Mucosa of descending colon (tissue), 3 donors: ENCODE data around the gene AK5. TPM values are rescaled to one million over a fixed set of nuclear protein-coding genes. Genes with fewer than 3 reads are reported as not detected.
"Not testable (repeated sequence)": the region's sequence is repeated elsewhere in the genome, so short reads cannot be mapped to it uniquely, and the experiment has no call there.

ENCODE experiments used
- ATAC-seq: fragments of 200-7000 bp; cut with Tn5 transposase; one replicate; pipeline ENCODE4 v1.9.1; 2020; ENCODE audit warnings: mild to moderate bottlenecking, moderate library complexity
- DNase-seq, 3 donors: peaks; one replicate each; pipeline ENCODE4 v3.0.0-alpha.2; 2020
- H3K36me3 ChIP-seq: fragments of 200-600 bp; one replicate; pipeline ENCODE4 v1.8.0; 2021; ENCODE audit warnings: low read depth, mild to moderate bottlenecking
- H3K4me1 ChIP-seq: fragments of 200-600 bp; one replicate; pipeline ENCODE4 v1.8.0; 2021; ENCODE audit warnings: low read depth, mild to moderate bottlenecking
- H3K4me3 ChIP-seq: fragments of 200-600 bp; one replicate; pipeline ENCODE4 v1.8.0; 2021; ENCODE audit warnings: mild to moderate bottlenecking
- H3K9me3 ChIP-seq: fragments of 200-600 bp; one replicate; pipeline ENCODE4 v1.8.0; 2021; ENCODE audit warnings: mild to moderate bottlenecking
- intact Hi-C, 2 donors: fragments of 100-400 bp; cut with DNase I in 1 of 2; cut with micrococcal nuclease in 1 of 2; formaldehyde crosslinking; loops; one replicate each; pipeline versions ENCODE4 v1.11.0 to v1.11.1; 2022; cut with DNase I, micrococcal nuclease
- total RNA-seq, 3 donors: library from RNA; stranded (reverse); fragmentation: NEBNext Ultra II Directional in 2 of 3; extraction: Animal tissue kit (Norgen Biotek cat#: 25700) in 2 of 3; gene quantifications; one replicate each; pipeline versions ENCODE4 v1.2.1 to v1.2.4, GENCODE V29; 2021 to 2023
- TF ChIP-seq, protein P1 (sequence below): fragments of 200-600 bp; IDR thresholded peaks from one replicate; pipeline ENCODE4 v1.8.0; 2022; ENCODE audit warnings: antibody characterized with exemption, mild to moderate bottlenecking
- donor health status: DM: no; HTN: no; CAD: no; lungs with moderate emphysema.
- donor health status: DM: no; HTN: no; CAD: no.
- donor health status: DM: no; HTN: yes; CAD: no.

AK5 gene
- total RNA-seq, 3 donors from 2014 or later, result 0.51 to 3.0 (median 0.84) TPM

DNA sequence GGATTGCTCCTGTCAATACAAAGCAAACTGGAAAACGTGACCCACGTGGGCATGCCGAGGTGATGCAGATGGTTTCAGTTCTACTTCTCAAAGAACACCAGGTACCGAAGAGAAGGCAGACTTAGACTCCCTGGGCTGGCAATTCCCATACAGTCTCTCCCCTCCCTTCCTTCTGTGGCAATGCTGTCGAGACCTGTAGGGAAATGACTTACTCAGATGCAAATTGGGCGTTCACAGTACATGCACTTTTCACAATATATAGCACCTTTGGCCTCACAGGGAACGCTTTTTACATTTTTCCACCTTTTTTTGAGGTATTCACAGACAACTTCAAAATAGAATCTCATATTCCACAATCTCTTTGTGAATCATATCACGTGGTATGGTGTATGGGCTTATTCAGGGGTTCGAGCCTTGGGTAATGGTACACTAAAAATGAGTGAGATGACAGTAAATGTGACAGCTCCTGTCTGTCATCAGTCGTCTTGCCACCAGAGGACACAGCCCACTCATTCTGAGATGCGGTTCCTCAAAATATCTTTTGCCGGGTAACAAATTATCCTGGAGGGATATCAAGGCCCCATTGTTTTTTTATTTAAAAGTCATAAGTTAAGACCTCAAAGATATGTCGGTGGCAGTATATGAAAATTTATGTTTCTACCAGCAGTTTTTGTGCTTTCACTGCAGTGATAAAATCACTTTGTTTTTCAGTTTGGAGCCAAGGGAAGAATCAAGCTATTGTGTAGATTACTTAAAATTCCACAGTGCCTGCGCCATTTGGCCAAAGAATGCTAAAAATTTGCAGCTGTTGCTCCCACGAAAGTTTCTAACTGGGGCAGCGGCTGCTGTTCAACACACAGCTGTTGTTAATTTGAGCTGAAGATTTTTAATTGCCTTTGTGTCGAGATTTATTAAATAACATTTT, 232.3 kb downstream of the AK5 start:
- intact Hi-C loops, result no loop called here
- no peak for ATAC-seq

DNA sequence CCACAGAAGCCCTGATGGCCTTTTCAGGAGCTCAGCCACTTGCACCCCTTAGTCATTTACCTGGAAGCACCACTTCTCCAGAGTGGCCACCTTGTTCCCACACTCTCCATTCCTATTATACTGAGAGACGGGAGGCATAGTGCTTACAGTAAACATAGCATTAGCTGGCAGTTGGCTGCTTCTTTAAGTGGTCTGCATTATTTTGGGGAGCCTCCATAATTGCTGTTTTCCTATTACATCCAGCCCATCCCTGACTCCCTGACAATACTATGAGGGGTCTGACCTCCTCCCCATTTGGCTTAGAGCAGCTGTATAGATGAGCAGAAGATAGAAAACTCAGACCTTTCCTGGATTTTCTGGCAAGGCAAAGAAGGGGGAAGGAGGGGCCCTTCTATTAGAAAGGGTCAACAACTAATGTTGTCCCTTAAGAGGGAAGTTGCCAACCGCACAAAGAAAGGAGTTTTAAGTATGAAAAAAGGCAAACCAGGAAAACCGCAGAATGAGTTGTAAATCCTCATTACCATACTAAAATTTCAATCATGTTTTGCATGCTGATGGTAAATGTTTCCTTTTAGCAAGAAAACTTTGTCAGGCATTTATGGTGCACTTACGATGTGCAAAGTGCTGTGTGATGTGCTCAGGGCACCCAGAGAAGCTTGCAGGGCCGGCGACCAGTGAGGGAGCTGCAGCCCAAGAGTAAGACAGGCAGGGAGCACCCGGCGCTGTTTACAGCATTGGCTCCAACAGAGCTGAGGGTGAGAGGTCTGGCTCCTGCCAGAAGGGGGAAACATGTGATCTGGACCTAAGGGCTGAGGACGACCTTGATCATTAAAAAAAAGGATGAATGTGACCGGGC, 233.3 kb downstream of the AK5 start:
- Histone ChIP-seq H3K9me3 (no peaks in the 10 kb centered on the region), H3K4me3 (no peak overlapping the region), H3K4me1 (no peaks in the 10 kb centered on the region), H3K36me3 (no peaks in the 10 kb centered on the region)
- TF ChIP-seq, protein P1, sequence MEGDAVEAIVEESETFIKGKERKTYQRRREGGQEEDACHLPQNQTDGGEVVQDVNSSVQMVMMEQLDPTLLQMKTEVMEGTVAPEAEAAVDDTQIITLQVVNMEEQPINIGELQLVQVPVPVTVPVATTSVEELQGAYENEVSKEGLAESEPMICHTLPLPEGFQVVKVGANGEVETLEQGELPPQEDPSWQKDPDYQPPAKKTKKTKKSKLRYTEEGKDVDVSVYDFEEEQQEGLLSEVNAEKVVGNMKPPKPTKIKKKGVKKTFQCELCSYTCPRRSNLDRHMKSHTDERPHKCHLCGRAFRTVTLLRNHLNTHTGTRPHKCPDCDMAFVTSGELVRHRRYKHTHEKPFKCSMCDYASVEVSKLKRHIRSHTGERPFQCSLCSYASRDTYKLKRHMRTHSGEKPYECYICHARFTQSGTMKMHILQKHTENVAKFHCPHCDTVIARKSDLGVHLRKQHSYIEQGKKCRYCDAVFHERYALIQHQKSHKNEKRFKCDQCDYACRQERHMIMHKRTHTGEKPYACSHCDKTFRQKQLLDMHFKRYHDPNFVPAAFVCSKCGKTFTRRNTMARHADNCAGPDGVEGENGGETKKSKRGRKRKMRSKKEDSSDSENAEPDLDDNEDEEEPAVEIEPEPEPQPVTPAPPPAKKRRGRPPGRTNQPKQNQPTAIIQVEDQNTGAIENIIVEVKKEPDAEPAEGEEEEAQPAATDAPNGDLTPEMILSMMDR, result no peak
- DNase-seq (no peak), ATAC-seq (peak; percentile 14)
- intact Hi-C loops, result no loop called here

More for the DNA sequence above, 232.3 kb downstream of the AK5 start:
- Histone ChIP-seq H3K36me3 (no peaks in the 10 kb centered on the region), H3K9me3 (no peaks in the 10 kb centered on the region), H3K4me3 (no peak overlapping the region), H3K4me1 (no peaks in the 10 kb centered on the region)
- TF ChIP-seq, protein P1, result no peak
- DNase-seq, result no peak

DNA sequence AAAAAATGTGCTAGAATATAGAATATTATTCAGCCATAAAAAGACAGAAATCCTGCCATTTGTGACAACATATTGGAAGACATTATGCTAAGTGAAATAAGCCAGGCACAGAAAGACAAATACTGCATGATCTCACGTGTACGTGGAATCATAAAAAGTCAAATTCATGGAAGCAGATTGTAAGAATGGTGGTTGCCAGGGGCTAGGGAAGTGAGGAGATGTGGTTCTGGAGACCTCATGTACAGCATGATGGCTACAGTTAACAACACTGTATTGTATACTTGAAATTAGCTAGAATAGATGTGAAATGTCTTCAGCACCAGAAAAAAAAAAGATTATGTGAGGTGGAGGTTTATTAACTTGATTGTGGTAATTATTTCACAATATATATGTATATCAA, 234.3 kb downstream of the AK5 start:
- no peak for ATAC-seq
- Histone ChIP-seq H3K4me3 (no peak overlapping the region), H3K9me3 (no peaks in the 10 kb centered on the region), H3K4me1 (no peaks in the 10 kb centered on the region), H3K36me3 (no peaks in the 10 kb centered on the region)
- no peak for DNase-seq
- intact Hi-C loops, result no loop called here
- TF ChIP-seq, protein P1, result no peak

DNA sequence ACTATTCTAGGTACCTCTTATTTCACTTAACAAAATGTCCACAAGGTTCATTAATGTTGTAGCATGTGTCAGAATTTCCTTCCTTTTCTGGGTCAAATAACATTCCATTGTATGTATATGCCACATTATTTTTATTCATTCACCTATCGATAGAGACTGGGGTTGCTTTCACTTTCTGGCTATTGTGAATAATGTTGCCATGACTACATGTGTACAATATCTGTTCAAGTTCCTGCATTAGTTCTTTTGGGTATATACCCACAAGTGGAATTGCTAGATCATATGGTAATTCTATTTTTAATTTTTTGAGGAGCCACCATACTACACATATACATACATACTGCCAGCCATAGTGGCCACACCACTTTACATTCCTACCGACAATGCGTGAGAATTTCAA, 242.2 kb downstream of the AK5 start:
- no peak for DNase-seq
- intact Hi-C loops, result no loop called here
- ATAC-seq, result no peak
- Histone ChIP-seq H3K36me3 (no peaks in the 10 kb centered on the region), H3K9me3 (no peaks in the 10 kb centered on the region), H3K4me1 (no peaks in the 10 kb centered on the region), H3K4me3 (no peak overlapping the region)
- TF ChIP-seq, protein P1, result no peak

DNA sequence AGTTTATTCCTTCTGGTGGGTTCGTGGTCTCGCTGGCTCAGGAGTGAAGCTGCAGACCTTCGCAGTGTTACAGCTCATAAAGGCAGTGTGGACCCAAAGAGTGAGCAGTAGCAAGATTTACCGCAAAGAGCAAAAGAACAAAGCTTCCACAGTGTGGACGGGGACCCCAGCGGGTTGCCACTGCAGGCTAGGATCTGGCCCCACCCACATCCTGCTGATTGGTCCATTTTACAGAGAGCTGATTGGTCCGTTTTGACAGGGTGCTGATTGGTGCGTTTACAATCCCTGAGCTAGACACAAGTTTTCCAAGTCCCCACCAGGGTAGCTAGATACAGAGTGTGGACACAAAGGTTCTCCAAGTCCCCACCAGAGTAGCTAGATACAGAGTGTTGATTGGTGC, 249.3 kb downstream of the AK5 start:
- H3K4me1 ChIP-seq, result not testable (repeated sequence)
- intact Hi-C loops, result loop anchor here in 1 of 2 donors (10.0 kb wide), 1 partner anchor 1376 kb away; no protein-coding TSS in a partner anchor

DNA sequence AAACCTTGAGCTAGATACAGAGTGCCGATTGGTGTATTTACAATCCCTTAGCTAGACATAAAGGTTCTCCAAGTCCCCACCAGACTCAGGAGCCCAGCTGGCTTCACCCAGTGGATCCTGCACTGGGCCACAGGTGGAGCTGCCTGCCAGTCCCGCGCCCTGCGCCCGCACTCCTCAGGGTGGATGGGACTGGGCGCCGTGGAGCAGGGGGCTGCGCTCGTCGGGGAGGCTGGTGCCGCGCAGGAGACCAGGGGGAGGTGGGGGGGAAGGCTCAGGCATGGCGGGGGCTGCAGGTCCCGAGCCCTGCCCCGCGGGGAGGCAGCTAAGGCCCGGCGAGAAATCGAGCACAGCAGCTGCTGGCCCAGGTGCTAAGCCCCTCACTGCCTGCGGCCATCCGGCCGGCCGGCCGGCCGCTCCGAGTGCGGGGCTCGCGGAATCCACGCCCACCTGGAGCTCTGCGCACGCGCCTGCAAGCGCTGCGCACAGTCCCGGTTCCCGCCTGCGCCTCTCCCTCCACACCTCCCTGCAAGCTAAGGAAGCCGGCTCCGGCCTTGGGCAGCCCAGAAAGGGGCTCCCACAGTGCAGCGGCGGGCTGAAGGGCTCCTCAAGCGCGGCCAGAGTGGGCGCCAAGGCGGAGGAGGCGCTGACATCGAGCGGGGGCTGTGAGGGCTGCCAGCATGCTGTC, 249.9 kb downstream of the AK5 start:
- H3K36me3 ChIP-seq, H3K4me1 ChIP-seq, H3K4me3 ChIP-seq, DNase-seq, H3K9me3 ChIP-seq: not testable (repeated sequence)
- ATAC-seq, result peak; percentile 34
- intact Hi-C loops, result loop anchor here in 1 of 2 donors (10.0 kb wide), 1 partner anchor 1377 kb away; no protein-coding TSS in a partner anchor

More for the DNA sequence above, 249.3 kb downstream of the AK5 start:
- ATAC-seq, H3K9me3 ChIP-seq, H3K4me3 ChIP-seq, DNase-seq, H3K36me3 ChIP-seq: not testable (repeated sequence)
